22Rv1 (cell line): ENCODE data around the gene GPRASP3.
"Not testable (repeated sequence)": the region's sequence is repeated elsewhere in the genome, so short reads cannot be mapped to it uniquely, and the experiment has no call there.

ENCODE experiments used
- H3K27ac ChIP-seq: fragments of 450-650 bp; 2 replicates; pipeline ENCODE4 v1.5.1; 2017
- ZFX ChIP-seq: fragments of 450-650 bp; IDR thresholded peaks from 2 replicates; pipeline ENCODE4 v1.6.1; 2017; ENCODE audit warnings: antibody characterized with exemption, borderline replicate concordance
- TF ChIP-seq, protein P1 (sequence below): fragments of 450-650 bp; IDR thresholded peaks from 2 replicates; pipeline ENCODE4 v1.5.1; 2017; ENCODE audit warnings: mild to moderate bottlenecking

Gene GPRASP3

GRCh38 chrX:102720237-102721168 lies at the start of gene GPRASP3:
Gene GPRASP3, plus strand, starts transcription at chrX:102720743. Its CDS starts 28,253 bp downstream, at chrX:102748996.
- H3K27ac ChIP-seq: peak within 1 kb of the TSS; percentile 20; the same call in 1 of the 2 replicates
- TF ChIP-seq, protein P1, sequence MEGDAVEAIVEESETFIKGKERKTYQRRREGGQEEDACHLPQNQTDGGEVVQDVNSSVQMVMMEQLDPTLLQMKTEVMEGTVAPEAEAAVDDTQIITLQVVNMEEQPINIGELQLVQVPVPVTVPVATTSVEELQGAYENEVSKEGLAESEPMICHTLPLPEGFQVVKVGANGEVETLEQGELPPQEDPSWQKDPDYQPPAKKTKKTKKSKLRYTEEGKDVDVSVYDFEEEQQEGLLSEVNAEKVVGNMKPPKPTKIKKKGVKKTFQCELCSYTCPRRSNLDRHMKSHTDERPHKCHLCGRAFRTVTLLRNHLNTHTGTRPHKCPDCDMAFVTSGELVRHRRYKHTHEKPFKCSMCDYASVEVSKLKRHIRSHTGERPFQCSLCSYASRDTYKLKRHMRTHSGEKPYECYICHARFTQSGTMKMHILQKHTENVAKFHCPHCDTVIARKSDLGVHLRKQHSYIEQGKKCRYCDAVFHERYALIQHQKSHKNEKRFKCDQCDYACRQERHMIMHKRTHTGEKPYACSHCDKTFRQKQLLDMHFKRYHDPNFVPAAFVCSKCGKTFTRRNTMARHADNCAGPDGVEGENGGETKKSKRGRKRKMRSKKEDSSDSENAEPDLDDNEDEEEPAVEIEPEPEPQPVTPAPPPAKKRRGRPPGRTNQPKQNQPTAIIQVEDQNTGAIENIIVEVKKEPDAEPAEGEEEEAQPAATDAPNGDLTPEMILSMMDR: no peak
- TF ChIP-seq ZFX: no peak

DNA sequence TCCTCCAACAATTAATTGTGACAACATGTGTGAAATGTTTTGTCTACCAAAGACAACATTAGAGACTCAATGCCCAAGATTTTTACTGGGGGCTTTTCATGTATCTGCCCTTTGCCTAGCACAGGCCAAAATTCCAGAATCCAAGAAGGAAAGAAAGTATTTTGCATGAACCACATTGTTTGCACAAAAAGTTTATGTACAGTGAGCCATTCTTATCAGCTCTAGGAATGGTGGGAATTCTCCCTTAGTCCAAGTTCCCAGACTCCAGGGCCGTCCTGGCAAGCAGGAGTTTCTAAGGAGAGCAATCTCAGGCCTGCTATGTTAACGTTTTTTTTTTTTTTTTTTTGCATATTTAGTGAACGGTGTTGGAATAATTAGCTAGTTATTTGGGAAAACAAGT lies 47.7 kb upstream of the GPRASP3 start:
- TF ChIP-seq, protein P1: no peak
- no peak for TF ChIP-seq ZFX
- no peak overlapping the region for H3K27ac ChIP-seq

- H3K27ac ChIP-seq: not testable (repeated sequence)
Observed at GRCh38 chrX:102677479-102677878, 43.1 kb upstream of the GPRASP3 start.

DNA sequence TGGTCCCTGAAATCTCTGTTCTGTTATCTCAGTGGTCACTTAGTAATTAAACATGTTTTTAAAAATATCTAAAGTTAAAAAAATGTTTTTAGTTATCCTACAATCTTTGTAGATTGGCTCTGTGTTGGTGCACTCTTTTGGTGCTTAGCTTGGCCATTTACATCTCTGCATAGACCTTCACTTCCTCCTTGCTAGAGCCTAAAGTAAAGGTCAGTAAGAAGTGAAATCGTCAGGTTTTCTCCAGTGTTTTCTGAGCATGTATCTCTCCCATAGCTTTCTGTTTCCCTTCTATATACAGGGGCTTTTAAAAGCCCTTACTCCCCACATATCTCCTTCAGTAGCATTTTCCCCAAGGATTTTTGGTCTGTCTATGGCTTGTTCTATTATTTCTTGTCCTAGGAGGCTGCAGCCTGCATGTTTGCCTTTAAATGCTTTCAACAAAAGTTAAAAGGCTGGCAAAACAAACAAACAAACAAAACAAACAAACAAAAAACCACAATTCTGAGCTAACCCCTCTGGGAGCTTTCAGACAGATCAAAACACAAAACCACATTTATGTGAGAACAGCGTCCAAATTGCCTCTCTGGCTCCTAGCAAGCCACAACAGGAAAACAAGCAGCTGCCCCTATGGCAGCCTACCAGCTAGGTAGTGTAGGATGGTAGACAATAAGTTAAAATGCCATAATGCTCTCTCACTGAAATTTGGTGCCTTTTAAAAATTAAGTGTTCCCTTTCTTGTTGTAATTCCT lies 35.6 kb upstream of the GPRASP3 start:
- no peak for TF ChIP-seq ZFX
- TF ChIP-seq, protein P1: no peak
- H3K27ac ChIP-seq: no peak overlapping the region

DNA sequence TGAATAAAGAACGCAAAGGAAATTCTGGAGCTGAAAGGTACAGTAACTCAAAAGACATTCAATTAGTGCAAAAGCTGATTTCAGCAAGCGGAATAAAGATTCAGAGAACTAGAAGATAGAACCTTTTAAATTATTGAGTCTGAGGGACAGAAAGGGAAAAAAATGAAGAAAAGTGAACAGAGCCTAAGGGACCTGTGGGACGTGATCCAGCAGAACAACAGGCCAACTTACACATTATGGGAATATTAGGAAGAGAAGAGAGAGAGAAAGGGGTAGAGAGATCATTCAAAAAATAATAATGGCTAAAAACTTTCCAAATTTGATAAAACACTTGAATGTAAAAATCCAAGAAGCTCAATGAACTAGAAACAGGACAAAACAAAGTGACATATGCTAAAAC lies 25.8 kb upstream of the GPRASP3 start:
- H3K27ac ChIP-seq: no peak overlapping the region
- no peak for TF ChIP-seq ZFX
- TF ChIP-seq, protein P1: no peak

DNA sequence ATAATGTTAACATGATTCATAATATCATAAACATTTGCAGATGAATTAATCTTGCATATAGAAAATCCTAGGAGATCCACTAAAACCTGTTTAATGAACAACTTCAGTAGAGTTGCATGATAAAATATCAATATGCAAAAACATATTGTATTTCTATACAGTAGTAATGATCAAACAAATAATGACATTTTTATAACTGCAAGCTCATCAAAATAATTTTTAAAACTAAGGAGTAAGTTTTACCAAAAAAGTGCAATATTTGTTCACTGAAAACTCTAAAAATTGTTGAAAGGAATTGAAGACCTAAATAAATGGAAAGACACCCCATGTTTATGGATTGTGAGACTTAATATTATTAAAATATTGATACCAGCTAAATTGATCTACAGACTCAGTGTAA lies 24.2 kb upstream of the GPRASP3 start:
- TF ChIP-seq ZFX: no peak
- TF ChIP-seq, protein P1: no peak
- H3K27ac ChIP-seq: no peak overlapping the region

DNA sequence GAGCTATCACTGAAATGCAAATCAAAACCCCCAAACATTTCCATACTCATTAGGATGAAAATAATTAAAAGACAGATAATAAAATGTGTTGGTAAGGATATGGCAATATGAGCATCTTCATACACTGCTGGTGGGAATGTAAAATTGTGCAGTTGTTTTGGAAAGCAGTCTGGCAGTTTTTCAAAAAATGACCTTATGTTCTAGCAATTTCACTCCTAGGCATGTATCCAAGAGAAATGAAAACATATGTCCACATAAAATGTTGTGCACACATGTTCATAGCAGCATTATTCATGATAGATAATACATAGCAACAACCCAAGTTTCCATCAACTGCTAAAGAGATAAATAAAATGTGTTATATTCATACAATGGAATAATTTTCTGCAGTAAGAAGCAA lies 23.0 kb upstream of the GPRASP3 start:
- TF ChIP-seq, protein P1: no peak
- no peak for TF ChIP-seq ZFX
- no peak overlapping the region for H3K27ac ChIP-seq
